GM12801 (cell line): ENCODE results near the gene DDX51.

Experiments used
- TF ChIP-seq, protein P1 (sequence below): IDR thresholded peaks from one replicate; pipeline ENCODE4 v1.5.1; 2011; ENCODE audit warnings: control low read depth; ENCODE audit not compliant: insufficient read length; ENCODE audit errors: extremely low read depth

DDX51 gene

GRCh38 chr12:132146772-132147422 lies 2.8 kb upstream of the DDX51 start:
- TF ChIP-seq, protein P1, sequence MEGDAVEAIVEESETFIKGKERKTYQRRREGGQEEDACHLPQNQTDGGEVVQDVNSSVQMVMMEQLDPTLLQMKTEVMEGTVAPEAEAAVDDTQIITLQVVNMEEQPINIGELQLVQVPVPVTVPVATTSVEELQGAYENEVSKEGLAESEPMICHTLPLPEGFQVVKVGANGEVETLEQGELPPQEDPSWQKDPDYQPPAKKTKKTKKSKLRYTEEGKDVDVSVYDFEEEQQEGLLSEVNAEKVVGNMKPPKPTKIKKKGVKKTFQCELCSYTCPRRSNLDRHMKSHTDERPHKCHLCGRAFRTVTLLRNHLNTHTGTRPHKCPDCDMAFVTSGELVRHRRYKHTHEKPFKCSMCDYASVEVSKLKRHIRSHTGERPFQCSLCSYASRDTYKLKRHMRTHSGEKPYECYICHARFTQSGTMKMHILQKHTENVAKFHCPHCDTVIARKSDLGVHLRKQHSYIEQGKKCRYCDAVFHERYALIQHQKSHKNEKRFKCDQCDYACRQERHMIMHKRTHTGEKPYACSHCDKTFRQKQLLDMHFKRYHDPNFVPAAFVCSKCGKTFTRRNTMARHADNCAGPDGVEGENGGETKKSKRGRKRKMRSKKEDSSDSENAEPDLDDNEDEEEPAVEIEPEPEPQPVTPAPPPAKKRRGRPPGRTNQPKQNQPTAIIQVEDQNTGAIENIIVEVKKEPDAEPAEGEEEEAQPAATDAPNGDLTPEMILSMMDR = no peak

DNA sequence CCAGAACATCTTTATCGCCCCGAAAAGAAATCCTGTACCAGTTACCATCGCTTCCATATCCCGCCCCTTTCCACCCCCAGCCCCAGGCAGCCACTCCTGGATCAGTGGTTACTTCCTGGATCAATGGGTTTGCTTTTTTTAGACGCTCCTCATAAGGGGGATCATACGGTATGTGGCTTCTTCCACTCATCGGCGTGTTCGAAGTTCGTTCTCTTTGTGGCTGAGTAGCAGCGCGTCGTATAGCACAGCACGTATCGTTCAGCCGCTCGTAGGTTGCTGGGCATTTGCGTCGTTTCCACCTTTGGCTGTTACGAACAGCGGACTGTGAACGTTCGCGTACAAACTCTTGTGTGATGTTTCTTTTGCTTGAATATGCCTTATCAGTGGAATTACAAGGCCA lies 2.0 kb upstream of the DDX51 start:
- TF ChIP-seq, protein P1 = no peak

- TF ChIP-seq, protein P1 = no peak
Measured at GRCh38 chr12:132145334-132145733, 1.2 kb upstream of the DDX51 start.

DNA sequence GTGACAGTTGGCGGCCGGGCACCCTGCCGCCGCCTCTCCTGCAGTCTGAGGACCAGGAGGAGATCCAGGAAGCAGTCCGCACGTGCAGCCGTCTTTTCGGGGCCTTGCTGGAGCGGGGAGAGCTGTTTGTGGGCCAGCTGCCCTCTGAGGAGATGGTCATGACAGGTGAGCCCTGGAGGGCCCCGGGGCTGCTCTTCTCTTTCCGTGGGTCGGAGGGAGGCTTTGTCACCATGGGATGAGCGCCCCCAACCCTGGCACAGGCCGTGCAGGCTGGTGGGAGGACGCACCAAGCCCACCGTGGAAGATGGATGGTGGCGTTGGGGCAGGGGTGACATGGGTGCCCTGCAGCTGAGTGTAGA lies 670 bp upstream of the DDX51 start:
- TF ChIP-seq, protein P1 = no peak

DNA sequence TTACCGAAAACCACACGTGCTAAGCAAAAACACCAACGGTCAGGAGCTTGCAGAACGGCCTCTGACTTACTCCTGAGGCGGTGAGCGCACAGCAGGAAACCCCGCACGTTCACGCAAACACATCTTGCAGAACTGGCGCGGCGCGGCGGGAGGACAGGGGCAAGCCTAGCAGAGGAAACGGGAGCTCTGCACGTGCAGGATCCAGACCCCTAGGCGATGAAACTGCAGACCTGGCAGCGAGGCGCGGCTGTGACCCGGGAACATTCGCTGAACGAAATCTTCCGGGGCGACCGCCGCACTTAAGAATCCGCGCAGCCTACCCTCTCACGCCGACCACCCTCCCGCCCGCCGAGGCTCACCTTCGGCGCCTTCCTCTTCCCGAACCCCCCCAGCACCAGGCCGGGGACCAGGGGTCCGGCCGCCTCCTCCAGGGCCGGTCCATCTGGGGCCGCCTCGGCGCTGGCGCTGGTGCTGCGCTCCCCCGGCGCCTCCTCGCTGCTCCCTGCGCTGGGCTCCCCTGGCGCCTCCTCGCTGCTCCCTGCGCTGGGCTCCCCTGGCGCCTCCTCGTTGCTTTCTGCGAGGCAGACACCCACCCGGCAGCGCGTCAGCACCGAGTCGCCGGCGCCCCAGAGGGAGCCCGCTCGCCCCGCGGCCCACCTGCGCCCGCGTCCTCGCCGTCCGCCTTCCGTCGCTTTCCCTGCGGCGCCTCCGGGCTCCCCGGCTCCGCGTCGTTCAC lies 615 bp downstream of the DDX51 start:
- TF ChIP-seq, protein P1 = no peak

- TF ChIP-seq, protein P1 = no peak
Measured at GRCh38 chr12:132142679-132143335, 1.3 kb downstream of the DDX51 start.

- TF ChIP-seq, protein P1 = no peak
Measured at GRCh38 chr12:132141976-132142678, 2.0 kb downstream of the DDX51 start.
